CD4-positive, alpha-beta T cell treated with Interleukin-6 at 100 ng/mL for 8 hours (primary cell): ENCODE measurements around the gene PAX9.
"Not testable (repeated sequence)": the region's sequence is repeated elsewhere in the genome, so short reads cannot be mapped to it uniquely, and the experiment has no call there.

Source experiments
- DNase-seq: peaks from one replicate; pipeline ENCODE4 v3.0.0-alpha.2; 2020; ENCODE audit warnings: mixed read lengths, low spot score

Gene PAX9

GRCh38 chr14:36672095-36672494 is 10.4 kb downstream of the PAX9 start:
- no peak for DNase-seq

DNA sequence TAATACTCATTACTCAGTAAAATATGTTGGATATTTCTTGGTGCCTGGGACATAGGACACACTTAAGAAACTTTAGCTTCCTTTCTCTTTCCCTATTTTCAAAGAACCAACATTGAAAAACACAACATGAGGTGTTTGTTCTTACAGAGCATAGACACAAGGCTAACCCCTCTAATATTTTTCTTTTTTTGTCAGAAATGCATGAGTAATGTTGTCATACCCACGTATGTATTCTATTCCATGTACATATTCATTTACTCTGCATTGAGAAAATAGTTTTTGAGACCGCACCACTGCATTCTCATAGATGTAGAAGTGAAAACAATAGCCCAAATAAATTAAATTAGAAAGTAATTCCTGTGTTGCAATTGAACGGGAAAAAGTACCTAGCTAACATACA is 13.0 kb downstream of the PAX9 start:
- DNase-seq = no peak

DNA sequence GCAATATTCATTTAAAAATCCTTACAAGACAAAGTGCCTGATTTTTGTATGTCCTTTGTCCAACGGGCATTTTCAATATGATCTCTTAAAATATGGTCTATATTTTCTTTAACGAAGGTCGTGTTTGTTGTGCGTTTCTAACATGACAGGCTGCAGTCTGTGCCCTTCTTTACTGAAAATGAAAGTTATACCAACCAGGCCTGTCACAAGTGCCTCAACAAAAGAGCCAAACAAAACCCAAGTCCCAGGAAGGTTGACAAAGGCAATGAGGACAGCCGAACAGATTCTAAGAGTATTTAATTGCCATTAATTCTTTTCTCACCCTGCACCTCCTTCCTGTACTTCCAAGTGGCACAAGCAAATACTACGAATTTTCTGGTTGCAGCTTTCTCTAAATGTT is 13.9 kb downstream of the PAX9 start:
- no peak for DNase-seq

DNA sequence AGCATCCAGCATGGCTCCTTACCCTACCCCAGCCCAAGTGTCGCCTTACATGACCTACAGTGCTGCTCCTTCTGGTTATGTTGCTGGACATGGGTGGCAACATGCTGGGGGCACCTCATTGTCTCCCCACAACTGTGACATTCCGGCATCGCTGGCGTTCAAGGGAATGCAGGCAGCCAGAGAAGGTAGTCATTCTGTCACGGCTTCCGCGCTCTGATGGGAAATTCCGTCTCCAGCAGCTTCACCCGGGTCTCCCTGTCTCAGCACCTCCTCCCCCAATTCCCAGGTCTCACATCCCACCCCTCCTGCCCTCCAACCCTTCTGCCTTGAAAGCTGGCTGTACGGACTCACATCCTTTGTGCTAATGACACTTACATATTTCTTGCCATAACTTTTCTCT is 14.6 kb downstream of the PAX9 start:
- DNase-seq = no peak

DNA sequence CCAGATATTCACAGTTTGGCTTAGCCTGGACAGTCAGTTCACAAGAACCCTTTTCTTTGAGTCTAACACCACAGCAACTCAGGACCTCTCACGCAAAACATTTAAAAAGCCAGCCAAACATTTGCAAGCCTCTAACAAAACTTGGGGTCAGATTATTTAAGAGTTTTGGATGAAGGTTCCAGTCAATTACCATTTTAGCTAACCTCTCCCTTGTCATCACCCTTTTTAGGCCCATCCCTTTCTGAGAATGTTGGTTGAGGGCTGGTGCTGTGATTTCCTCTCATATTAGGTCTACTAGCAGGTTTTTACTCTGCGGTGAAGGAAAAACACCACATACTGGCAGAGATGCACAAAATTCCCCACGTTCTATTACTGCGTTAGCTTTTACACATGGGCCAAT is 20.7 kb downstream of the PAX9 start:
- DNase-seq = no peak

DNA sequence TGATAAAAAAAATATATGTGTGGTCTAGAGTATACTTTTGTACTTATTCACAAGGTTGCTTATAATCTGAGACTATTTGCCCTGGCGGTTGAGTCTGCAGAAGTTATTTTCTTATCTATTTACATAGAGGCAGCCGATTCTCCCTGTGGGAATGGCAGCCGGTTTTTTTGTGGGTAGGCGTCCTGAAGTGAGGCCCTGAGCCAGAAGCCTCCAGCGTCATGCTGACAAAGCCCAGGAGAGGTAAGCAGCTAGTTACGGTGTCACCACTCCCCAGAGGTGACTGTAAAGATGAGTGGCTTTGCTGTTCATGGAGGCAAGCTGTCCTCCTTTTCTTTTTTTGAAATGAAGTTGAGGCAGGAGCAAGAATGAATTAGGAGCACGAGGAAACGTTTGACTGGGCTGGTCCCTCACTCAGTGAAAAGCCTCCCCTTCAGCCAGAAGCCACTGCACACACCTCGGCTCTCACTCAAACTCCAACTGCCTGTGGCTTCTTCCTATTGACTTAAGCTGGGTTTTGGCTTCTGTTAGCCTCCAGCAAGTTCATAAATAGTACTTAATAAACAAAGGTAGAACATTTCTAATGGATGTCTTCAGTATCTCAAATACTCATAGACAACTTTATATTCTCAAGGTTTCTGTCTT is 21.5 kb downstream of the PAX9 start:
- DNase-seq = no peak

DNA sequence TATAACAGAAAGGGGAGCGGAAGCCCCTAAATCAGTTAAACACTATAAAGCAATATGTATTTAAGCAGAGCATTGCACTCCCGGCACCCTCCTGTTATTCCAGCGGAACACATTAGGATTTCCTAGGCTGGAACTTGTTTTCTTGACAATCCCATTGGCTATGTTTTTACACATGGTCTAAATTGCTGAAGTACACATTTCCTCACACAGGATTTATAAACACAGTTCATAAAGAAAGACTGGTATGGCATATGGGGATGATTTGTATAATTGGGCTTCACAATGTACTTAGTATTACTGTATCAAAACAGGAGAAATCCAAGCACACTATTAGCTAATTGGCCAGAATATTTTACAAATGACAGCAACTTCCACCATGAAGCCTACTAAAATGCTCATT is 23.3 kb downstream of the PAX9 start:
- DNase-seq = no peak

GRCh38 chr14:36690311-36691040 is 28.8 kb downstream of the PAX9 start:
- DNase-seq = no peak

DNA sequence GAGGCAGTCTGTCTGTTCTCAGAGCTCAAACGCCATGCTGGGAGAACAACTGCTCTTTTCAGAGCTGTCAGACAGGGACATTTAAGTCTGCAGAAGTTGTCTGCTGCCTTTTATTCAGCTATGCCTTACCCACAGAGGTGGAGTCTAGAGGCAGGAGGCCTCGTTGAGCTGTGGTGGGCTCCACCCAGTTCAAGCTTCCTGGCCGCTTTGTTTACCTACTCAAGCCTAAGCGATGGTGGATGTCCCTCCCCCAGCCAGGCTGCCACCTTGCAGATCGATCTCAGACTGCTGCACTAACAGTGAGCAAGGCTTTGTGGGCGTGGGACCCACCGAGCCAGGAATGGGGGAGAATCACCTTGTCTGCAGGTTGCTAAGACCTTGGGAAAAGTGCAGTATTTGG is 37.8 kb downstream of the PAX9 start:
- not testable (repeated sequence) for DNase-seq

GRCh38 chr14:36700651-36701050 is 39.0 kb downstream of the PAX9 start:
- DNase-seq = no peak

- no peak for DNase-seq
These were observed 39.5 kb downstream of the PAX9 start for GRCh38 chr14:36701132-36701531.

DNA sequence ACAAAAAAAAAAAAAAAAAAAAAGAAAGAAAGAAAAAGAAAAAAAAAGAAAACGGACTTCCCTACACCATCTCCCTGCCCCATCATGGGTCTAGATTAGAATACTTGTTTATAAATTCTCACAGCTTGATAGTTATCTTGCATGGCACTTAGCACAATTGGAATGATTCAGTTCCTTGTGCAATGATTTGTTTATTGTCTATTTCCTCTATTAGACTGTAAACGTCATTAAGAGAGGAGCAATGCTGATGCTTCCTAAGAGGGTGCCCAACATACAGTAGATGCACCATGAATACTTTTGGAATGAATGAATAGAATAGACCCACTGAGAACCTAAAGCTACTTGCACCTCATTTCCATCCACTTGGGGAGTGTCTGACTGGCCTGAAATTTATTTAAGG is 40.8 kb downstream of the PAX9 start:
- DNase-seq = no peak

DNA sequence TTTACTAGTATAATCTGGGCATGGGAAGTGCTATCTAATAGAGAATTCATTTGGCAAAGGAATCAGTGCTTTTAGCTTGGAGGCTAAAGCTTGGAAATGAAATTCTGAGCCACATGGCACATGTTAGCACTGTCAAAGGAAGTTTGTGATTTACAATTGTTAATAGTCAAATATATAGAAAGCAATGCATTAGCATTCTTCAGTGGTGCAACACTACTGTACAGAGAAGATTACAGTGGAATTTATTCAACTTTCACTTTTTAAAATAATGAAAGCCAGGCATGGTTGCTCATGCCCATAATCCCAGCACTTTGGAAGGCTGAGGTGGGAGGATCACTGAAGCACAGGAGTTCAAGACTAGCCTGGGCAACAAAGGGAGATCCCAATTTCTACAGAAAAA is 45.9 kb downstream of the PAX9 start:
- no peak for DNase-seq

GRCh38 chr14:36713960-36714703 is 52.5 kb downstream of the PAX9 start:
- DNase-seq = no peak

DNA sequence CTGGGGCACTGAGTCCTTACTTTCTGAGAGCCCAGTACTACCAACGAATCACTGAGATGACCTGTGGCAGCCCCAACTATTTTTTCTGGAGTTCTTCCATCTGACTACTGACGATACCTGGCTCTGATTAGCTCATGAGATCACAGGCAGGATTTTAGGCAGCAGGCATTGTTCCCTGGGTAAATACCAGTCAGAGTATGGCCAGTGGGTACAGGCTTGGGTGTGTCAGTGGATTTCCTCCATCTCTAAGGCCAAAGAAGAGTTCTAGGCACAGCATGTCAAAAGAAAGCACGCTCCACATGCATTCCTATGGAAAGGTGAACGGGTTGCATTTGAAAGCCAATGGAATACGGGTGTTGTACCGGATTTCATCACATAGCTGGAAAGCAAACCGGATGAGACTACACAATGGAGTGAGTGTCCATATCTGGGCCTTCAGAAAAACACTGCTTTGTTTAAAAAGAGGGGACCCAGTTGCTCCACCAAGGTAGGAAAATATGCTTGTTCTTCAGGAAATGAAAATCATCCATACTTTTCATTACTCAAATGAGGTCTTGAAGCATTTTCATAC is 55.0 kb downstream of the PAX9 start:
- DNase-seq = no peak

DNA sequence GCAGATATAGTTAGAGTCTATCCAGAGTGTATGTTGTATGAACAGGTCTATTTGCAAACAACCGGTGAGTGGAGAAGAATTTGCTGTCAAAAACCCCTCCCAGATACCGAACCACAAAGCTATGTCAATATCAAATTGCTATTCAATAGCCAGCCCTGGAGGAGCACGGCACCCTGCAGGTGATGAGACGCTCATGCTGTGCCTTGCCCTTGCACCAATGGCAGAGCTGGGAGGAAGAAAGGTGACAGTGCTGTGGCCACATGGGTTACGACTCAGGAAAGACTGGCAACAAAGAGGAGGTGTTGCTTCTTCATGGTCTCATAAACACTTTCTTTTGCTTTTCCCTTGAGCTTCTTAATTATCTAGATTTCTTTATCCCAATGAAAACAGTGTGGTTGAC is 55.7 kb downstream of the PAX9 start:
- no peak for DNase-seq

- DNase-seq = no peak
These were observed 56.6 kb downstream of the PAX9 start for GRCh38 chr14:36718216-36718615.

- no peak for DNase-seq
These were observed 58.2 kb downstream of the PAX9 start for GRCh38 chr14:36719823-36720222.

GRCh38 chr14:36720657-36721056 is 59.0 kb downstream of the PAX9 start:
- DNase-seq = no peak

DNA sequence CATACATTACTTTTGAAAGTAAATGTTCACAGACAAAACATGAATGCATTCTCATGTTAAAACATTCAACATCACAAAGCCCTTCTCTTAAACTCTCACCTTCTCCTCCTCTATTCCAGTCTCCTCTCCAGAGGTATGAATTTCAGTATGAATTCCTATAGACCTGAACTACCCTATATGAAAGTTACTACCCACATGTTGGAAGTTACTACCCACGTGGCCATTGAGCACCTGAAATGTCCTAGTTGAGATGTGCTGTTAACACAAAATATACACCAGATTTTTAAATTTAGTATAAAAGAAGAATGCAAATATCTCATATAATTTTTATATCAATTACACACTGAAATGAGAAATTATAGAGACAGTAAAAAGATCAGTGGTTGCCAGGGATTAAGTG is 60.2 kb downstream of the PAX9 start:
- no peak for DNase-seq

- no peak for DNase-seq
These were observed 61.9 kb downstream of the PAX9 start for GRCh38 chr14:36723530-36723929.

DNA sequence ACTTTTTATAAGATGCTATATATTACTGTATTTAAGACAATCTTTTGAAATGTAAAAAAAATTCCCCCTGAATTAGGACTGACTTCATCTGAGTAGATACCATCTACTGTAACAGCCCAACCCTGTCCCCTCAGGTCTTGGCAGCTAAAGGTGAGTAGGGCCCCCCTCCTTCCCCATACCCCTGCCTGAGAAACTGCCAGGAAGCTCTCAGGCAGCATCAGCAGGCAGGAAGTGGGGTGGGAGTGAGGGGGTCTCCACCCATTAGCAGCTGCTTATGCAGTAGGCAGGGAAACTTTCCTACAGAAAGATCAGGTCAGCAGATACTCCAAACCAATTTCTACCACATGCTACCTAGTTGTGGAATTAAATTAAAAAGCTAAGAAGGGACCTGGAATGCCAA is 62.5 kb downstream of the PAX9 start:
- DNase-seq = no peak

- no peak for DNase-seq
These were observed 64.5 kb downstream of the PAX9 start for GRCh38 chr14:36726128-36726527.
